Activated CD4-positive, alpha-beta T cell treated with anti-CD3 and anti-CD28 coated beads, Interleukin-2, amount 50 U/mL, for 16 hours (primary cell): Measurements from ENCODE around the gene SH3TC2.

Experiments
- DNase-seq: peaks from one replicate; pipeline ENCODE4 v3.0.0-alpha.2; 2020

The SH3TC2 gene

GRCh38 chr5:149027636-149028035 is 35.2 kb downstream of the SH3TC2 start:
- DNase-seq: no peak

- DNase-seq: no peak
These were observed 37.9 kb downstream of the SH3TC2 start for GRCh38 chr5:149024943-149025342.

GRCh38 chr5:149024477-149024876 is 38.4 kb downstream of the SH3TC2 start:
- no peak for DNase-seq

GRCh38 chr5:149022200-149022599 is 40.7 kb downstream of the SH3TC2 start:
- DNase-seq: no peak

- DNase-seq: no peak
These were observed 43.2 kb downstream of the SH3TC2 start for GRCh38 chr5:149019679-149020078.

- DNase-seq: peak; percentile 56
These were observed 43.9 kb downstream of the SH3TC2 start for GRCh38 chr5:149018909-149019443.

- no peak for DNase-seq
These were observed 45.2 kb downstream of the SH3TC2 start for GRCh38 chr5:149017636-149018035.

- DNase-seq: no peak
These were observed 47.3 kb downstream of the SH3TC2 start for GRCh38 chr5:149015561-149015960.

GRCh38 chr5:149015126-149015525 is 47.7 kb downstream of the SH3TC2 start:
- no peak for DNase-seq

GRCh38 chr5:149014571-149015031 is 48.3 kb downstream of the SH3TC2 start:
- no peak for DNase-seq

- no peak for DNase-seq
These were observed 49.1 kb downstream of the SH3TC2 start for GRCh38 chr5:149013796-149014195.

- DNase-seq: no peak
These were observed 50.5 kb downstream of the SH3TC2 start for GRCh38 chr5:149012350-149012749.

GRCh38 chr5:149011728-149012127 is 51.1 kb downstream of the SH3TC2 start:
- DNase-seq: no peak

GRCh38 chr5:149011084-149011483 is 51.8 kb downstream of the SH3TC2 start:
- no peak for DNase-seq

- DNase-seq: no peak
These were observed 55.7 kb downstream of the SH3TC2 start for GRCh38 chr5:149007174-149007573.

- no peak for DNase-seq
These were observed 56.4 kb downstream of the SH3TC2 start for GRCh38 chr5:149006426-149006825.

GRCh38 chr5:149005077-149005892 is 57.6 kb downstream of the SH3TC2 start:
- no peak for DNase-seq

GRCh38 chr5:149004559-149004958 is 58.3 kb downstream of the SH3TC2 start:
- DNase-seq: no peak

- no peak for DNase-seq
These were observed 59.8 kb downstream of the SH3TC2 start for GRCh38 chr5:149002761-149003689.

GRCh38 chr5:149002053-149002452 is 60.8 kb downstream of the SH3TC2 start:
- DNase-seq: no peak

GRCh38 chr5:149001162-149001561 is 61.7 kb downstream of the SH3TC2 start:
- DNase-seq: no peak

- DNase-seq: no peak
These were observed 63.1 kb downstream of the SH3TC2 start for GRCh38 chr5:148999741-149000140.

GRCh38 chr5:148998174-148998797 is 64.6 kb downstream of the SH3TC2 start:
- peak; percentile 57 for DNase-seq
